Stimulated activated CD8-positive, alpha-beta memory T cell treated with anti-CD3 and anti-CD28 coated beads, Interleukin-7, amount 100 ng/mL, for 1 hour (primary cell): ENCODE data around the gene GOLGA8K.
"Not testable (repeated sequence)": the region's sequence is repeated elsewhere in the genome, so short reads cannot be mapped to it uniquely, and the experiment has no call there.

Experiments used
- DNase-seq, 2 donors: peaks; one replicate each; pipeline ENCODE4 v3.0.0-alpha.2; 2020; ENCODE audit warnings: low read depth in 2 of 2

The GOLGA8K gene, protein sequence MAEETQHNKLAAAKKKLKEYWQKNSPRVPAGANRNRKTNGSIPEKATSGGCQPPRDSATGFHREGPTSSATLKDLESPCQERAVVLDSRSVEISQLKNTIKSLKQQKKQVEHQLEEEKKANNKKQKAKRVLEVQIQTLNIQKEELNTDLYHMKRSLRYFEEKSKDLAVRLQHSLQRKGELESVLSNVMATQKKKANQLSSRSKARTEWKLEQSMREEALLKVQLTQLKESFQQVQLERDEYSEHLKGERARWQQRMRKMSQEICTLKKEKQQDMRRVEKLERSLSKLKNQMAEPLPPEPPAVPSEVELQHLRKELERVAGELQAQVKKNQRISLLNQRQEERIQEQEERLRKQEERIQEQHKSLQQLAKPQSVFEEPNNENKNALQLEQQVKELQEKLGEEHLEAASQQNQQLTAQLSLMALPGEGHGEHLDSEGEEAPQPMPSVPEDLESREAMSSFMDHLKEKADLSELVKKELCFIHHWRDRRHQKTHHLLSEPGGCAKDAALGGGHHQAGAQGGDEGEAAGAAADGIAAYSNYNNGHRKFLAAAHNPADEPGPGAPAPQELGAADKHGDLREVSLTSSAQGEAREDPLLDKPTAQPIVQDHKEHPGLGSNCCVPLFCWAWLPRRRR

GRCh38 chr15:32403192-32403591 is at the start of gene GOLGA8K:
GOLGA8K (minus strand) TSS chr15:32403292; CDS start chr15:32403194, 98 bp downstream.
- DNase-seq = not testable (repeated sequence)

DNA sequence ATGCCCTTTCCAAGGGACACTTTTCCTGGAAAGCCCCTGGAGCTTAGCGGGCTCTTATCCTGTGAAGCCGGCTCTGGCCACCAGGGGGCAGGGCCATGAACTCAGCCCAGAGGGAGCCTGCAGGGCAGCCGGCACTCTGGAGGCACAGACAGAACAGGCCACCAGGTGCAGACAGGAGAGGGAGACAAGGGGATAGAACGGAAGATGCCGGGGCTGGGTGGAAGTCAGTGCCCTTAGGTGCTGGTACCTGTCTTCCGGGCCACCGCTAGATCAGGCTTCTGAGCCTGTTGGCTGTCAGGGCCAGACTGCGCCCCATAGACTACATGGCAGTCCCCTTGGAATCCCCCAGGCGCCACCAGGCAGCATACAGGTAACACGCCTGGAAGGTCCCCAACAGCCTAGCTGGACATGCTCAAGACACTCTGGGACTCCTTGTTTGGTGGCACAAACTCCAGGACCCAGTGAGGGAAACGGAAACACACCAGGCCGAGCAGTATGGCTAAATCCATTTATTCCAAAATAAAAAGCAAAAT is 37.4 kb upstream of the GOLGA8K start:
- not testable (repeated sequence) for DNase-seq

DNA sequence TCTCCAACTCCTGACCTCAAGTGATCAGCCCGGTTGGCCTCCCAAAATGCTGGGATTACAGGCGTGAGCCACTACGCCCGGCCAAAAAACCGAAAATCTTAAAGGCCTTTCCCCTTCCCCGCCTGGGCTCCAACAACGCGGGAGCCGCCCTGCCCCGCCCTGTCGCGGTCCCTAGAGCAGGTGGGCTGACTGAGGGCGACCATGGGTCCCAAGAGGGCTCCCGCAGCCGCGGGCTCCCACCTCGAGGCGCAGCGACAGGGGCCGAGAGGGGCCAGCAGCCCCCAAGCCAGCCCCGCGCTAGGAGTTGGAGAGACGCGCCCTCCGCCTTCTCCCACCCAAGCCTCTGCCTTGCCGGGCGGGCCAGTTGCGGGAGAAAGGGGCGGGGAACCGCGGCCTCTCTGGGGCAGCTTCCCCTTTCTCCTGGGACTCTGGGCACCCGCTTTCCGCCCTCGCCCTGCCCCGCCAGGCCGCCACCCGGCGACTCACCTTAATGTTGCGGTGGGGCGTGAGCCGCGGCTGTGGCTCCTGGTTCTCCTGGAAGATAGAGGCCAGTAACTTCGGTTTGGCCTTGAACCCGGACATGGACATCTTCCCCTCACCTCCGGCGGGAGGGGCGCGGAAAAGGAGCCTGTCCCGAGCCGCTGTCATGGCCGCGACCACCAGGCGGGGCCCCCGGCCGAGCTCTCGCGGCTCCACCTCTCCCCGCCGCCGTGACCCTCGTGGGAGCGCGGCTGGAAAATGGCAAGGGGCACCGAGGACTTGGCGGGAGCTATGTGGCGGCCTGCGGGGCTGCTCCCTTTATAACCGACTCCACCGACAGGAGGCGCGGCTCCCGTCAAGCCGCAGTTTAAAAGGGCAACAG is 31.2 kb upstream of the GOLGA8K start:
- not testable (repeated sequence) for DNase-seq

DNA sequence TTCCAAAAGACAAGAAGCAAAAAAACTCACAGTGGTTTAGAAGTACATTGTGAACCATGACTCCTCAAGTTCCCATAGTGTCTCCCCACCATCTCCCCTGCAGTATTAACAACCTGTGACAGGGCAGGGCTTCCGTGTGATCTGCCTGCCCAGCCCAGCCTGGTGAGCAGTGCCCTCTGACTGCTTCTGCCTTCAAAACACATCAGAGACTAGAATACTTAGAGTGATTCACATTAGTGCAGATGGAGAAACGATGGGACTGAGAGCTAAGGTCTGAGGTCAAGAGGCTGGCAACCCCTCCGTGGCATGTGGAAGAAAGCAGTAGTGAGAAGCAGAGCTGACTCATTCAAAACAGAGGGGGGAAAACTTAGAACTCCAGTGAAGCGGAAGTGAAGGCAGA is 24.5 kb upstream of the GOLGA8K start:
- DNase-seq = not testable (repeated sequence)

- DNase-seq = not testable (repeated sequence)
Measured at GRCh38 chr15:32426511-32426910, 23.4 kb upstream of the GOLGA8K start.

DNA sequence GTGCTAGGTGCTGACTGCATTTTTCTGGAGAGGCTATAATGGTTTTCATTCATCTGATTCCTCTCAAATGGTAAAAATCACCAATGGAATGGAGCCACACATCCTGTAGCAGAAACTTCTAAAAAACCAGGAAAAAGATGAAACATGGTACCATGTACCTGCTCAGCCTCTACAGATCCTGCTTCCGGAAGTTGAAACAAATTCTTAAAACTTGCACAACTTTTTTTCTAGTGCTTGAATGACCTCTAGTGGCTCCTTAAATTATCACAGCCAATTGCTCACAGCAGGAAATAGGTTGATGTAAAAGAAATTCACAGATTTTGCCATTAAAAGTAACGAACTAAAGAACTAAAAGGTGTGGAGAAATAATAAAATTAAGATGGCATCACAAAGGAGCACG is 4.8 kb upstream of the GOLGA8K start:
- DNase-seq = not testable (repeated sequence)

GRCh38 chr15:32396522-32396921 is 6.6 kb downstream of the GOLGA8K start:
- not testable (repeated sequence) for DNase-seq

DNA sequence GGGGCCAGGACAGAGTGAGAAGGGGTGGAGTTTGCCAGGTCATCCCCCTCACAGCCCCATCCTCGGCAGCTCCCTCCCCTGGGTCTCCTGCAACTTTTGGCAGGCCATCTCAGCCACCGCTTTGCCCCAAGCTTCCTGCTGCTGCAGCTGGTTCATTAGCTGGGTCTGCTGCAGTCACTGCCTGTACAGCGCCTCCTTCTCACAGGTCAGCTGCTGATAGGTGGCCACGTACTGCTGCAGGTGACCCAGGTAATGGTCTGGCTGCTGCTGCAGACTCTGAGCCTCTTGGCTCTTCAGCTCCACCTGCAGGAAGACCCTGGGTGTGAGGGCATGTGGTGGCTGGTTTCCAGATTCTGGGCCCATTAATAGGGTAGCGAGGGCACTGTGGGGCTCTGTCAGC is 8.3 kb downstream of the GOLGA8K start:
- DNase-seq = not testable (repeated sequence)

DNA sequence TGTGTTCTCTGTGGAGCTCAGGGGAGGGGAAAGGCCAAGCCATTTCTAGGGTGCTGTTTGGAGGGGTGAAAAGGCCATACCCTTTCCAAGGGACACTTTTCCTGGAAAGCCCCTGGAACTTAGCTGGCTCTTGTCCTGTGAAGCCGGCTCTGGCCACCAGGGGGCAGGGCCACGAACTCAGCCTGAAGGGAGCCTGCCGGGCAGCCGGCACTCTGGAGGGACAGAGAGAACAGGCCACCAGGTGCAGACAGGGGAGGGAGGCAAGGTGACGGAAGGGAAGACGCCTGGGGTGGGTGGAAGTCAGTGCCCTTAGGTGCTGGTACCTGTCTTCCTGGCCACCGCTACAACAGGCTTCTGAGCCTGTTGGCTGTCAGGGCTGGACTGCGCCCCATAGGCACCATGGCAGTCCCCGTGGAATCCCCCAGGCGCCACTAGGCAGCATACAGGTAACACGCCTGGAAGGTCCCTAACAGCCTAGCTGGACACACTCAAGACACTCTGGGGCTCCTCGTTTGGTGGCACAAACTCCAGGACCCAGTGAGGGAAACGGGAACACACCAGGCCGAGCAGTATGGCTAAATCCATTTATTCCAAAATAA is 14.9 kb downstream of the GOLGA8K start:
- DNase-seq = not testable (repeated sequence)

- not testable (repeated sequence) for DNase-seq
Measured at GRCh38 chr15:32385823-32386495, 17.1 kb downstream of the GOLGA8K start.

DNA sequence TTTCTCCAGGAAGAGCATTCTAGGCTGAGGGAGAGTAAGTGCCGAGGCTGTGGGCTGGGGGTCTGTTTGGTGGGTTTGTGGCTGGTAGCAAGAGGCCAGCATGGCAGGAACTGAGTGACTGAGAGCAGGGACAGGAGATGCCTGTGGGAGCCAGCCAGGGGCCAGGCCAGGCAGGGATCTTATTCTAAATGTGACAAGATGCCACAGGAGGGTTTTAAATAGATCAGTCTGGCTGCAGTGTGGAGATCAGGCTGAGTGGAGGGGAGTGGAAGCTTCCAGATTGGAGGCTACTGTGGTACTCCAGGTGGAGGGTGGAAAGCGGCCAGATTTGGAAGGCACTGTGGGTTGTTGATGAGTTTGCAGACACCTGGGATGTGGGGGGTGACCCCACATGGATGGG is 28.9 kb downstream of the GOLGA8K start:
- not testable (repeated sequence) for DNase-seq

DNA sequence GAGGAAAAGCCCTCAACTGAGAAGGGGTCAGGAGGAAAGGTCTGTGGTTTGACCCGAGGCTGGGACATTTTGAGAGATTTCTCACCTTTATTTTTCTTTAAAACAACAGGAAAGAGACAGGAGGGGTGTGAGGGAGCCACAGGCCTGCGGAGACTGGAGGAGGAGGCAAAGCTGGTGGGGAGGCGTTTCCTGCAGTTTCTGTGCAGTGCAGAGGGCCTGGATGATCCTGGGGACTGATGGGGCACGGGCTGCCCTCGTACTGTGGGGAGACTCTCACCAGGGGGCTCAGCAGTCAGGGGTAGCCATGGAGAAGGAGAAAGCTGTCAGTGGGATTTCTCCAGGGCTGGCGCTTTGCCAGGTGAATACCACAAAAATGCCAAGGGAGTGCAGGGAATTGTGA is 29.4 kb downstream of the GOLGA8K start:
- DNase-seq = not testable (repeated sequence)

- not testable (repeated sequence) for DNase-seq
Measured at GRCh38 chr15:32372075-32372474, 31.0 kb downstream of the GOLGA8K start.

DNA sequence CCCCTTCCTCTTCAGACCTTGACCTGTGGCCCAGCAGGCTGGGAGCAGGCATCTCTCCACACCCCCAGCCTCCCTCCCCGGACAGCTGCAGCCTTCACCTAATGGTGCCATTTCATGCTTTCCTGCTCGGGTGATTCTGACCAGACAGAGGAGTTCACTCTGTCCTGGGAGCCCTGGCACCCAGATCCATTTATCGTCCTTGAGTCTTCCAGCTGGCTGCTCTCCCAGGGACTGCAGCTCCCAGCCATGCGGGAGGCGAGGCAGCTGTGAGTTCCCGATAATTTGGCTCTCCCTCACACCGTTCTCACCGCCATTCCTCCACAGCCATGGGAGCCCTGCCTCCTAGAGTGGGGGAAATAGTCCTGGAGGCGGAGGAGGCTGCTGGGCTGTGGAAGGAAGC is 32.6 kb downstream of the GOLGA8K start:
- not testable (repeated sequence) for DNase-seq

DNA sequence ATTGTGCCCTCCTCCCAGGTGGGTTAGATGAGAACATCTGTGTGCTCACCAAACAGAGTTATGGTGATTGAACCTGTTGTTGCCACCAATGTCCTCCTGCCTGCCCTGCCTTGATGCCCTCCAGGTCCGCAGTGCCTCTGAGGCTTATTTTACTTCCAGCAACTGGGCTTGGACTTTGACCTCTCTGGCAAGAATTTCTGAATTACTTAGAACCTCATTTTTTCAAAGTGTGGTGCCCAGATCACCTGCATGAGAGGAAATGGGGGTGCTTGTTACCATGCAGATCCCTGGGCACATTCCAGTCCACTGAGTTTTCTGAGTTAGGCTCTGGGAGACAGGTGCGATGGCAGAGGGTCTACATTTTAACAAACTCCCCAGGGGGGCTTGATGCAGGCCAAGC is 33.0 kb downstream of the GOLGA8K start:
- not testable (repeated sequence) for DNase-seq

GRCh38 chr15:32366492-32366891 is 36.6 kb downstream of the GOLGA8K start:
- not testable (repeated sequence) for DNase-seq

- DNase-seq = not testable (repeated sequence)
Measured at GRCh38 chr15:32365955-32366354, 37.1 kb downstream of the GOLGA8K start.

DNA sequence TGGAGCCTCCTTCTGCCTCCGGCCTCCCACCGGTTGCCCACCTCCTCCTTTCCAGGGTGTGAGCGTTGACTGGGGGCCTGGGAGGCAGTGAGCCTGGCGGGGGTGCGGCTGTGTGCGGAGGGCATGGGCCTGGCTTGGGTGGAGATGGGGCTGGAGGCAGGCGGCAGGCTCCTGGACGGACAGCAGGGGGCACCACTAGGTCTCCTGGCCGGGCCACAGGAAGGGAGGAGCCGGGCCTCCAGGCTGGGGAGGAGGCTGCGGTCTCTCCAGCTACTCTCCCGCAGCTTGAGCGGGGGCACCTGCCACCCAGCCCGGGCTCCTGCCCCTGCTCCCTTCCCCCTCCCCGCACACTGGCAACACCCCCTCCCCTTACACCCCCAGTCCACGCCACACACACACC is 38.1 kb downstream of the GOLGA8K start:
- not testable (repeated sequence) for DNase-seq

GRCh38 chr15:32363449-32363848 is 39.6 kb downstream of the GOLGA8K start:
- not testable (repeated sequence) for DNase-seq

DNA sequence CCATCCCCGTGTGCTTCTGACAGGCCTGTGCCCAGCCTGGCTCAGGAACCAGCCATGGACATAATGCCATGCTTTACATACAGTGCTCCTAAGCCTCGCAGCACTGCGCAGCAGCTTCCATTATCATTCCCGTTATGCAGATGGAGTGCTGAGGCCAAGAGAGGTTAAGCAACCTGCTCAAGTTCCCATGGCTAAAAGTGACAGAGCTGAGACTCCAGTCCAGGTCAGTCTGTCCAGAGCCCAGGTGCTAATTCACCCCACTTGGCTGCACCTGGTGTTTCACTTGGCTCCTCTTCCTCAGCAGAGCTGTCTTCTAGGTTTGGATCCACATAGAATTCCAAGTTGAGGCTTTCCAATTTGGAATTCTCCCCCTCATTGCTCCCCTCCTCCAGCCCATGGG is 41.4 kb downstream of the GOLGA8K start:
- not testable (repeated sequence) for DNase-seq

GRCh38 chr15:32358462-32358861 is 44.6 kb downstream of the GOLGA8K start:
- DNase-seq = not testable (repeated sequence)
